Endothelial cell of umbilical vein (primary cell): Measurements from ENCODE around the gene CENPB. TPM values are rescaled to one million over a fixed set of nuclear protein-coding genes. Genes with fewer than 3 reads are reported as not detected.

Source experiments
- BruUV-seq: library from RNA; stranded (reverse); fragments of 400-500 nt; replicated peaks from 2 replicates; lab custom pipeline; 2021; lab: Mats Ljungman, UMichigan
- CTCF ChIA-PET: fragments of 300-600, 350-600 bp; sonication (Branson Sonifier 250); formaldehyde crosslinking; loops from one replicate; lab custom pipeline; 2021; ENCODE audit warnings: antibody characterized with exemption, inconsistent platforms; lab: Charles Lee
- POLR2A ChIA-PET: fragments of 300-600, 350-600 bp; sonication (Branson Sonifier 250); formaldehyde crosslinking; loops from one replicate; lab custom pipeline; 2021; ENCODE audit warnings: antibody characterized with exemption, inconsistent platforms; lab: Charles Lee
- DNase-seq: peaks from one replicate; pipeline ENCODE4 v3.0.0-alpha.2; 2011; ENCODE audit warnings: low read depth, low spot score
- FAIRE-seq: peaks from 2 replicates; lab custom pipeline; 2011; peaks lifted over from hg19 to GRCh38; lab: Jason Lieb, UNC
- H2AFZ ChIP-seq: 2 replicates; pipeline ENCODE4 v1.6.0; 2012; ENCODE audit warnings: low read depth, low read length, control low read depth, inconsistent platforms
- H3K27ac ChIP-seq: 2 replicates; pipeline ENCODE4 v1.5.1; 2011; ENCODE audit warnings: low read depth, mild to moderate bottlenecking, control low read depth, low read length, moderate library complexity; ENCODE audit not compliant: insufficient read depth
- H3K27me3 ChIP-seq, 2 experiments: 2 replicates each; pipeline versions ENCODE4 v1.6.0 to v1.6.1; 2011; ENCODE audit warnings: low read length in 2 of 2, mixed read lengths in 1 of 2; ENCODE audit not compliant: control insufficient read depth in 2 of 2, insufficient read depth in 2 of 2
- H3K36me3 ChIP-seq, 2 experiments: 2 replicates in 1 of 2; 3 replicates in 1 of 2; pipeline ENCODE4 v1.5.1; 2011; ENCODE audit warnings: low read length in 2 of 2, mild to moderate bottlenecking in 1 of 2, moderate library complexity in 1 of 2; ENCODE audit not compliant: control insufficient read depth in 2 of 2, insufficient read depth in 2 of 2; ENCODE audit errors: extremely low read depth in 1 of 2
- H3K4me1 ChIP-seq: 3 replicates; pipeline ENCODE4 v1.5.1; 2011; ENCODE audit warnings: mild to moderate bottlenecking, low read length; ENCODE audit not compliant: control insufficient read depth, insufficient read depth; ENCODE audit errors: extremely low read depth
- H3K4me2 ChIP-seq: 2 replicates; pipeline ENCODE4 v1.6.1; 2011; ENCODE audit warnings: low read length, control low read depth, mixed read lengths; ENCODE audit not compliant: insufficient read depth
- H3K4me3 ChIP-seq, 3 experiments: fragments of 200-600 bp in 1 of 3; sonication (generic), shearing (Covaris generic) in 1 of 3; replicated peaks in 1 of 3; 2 replicates each; pipeline ENCODE4 v1.5.1; 2011 to 2016; ENCODE audit warnings: control low read depth in 3 of 3, low read length in 3 of 3, mild to moderate bottlenecking in 2 of 3, inconsistent platforms in 1 of 3, low read depth in 1 of 3, moderate library complexity in 1 of 3; ENCODE audit not compliant: insufficient read depth in 1 of 3
- H3K79me2 ChIP-seq: 2 replicates; pipeline ENCODE4 v1.6.0; 2012; ENCODE audit warnings: low read length, inconsistent platforms; ENCODE audit not compliant: control insufficient read depth, insufficient read depth
- H3K9ac ChIP-seq: replicated peaks from 2 replicates; pipeline ENCODE3; 2011; ENCODE audit warnings: low read length, control low read depth; ENCODE audit not compliant: insufficient read depth; ENCODE audit errors: extremely low read depth
- H3K9me1 ChIP-seq: replicated peaks from 3 replicates; pipeline ENCODE4 v1.6.0; 2011; ENCODE audit warnings: mild to moderate bottlenecking, low read length; ENCODE audit not compliant: control insufficient read depth, insufficient read depth; ENCODE audit errors: extremely low read depth
- H3K9me3 ChIP-seq: replicated peaks from 2 replicates; pipeline ENCODE4 v1.5.1; 2012; ENCODE audit warnings: low read length, inconsistent platforms; ENCODE audit not compliant: control insufficient read depth, insufficient read depth
- H4K20me1 ChIP-seq: replicated peaks from 2 replicates; pipeline ENCODE3; 2011; ENCODE audit warnings: mild to moderate bottlenecking, low read length; ENCODE audit not compliant: control insufficient read depth, insufficient read depth; ENCODE audit errors: extremely low read depth
- EZH2 ChIP-seq: IDR thresholded peaks from 2 replicates; pipeline ENCODE4 v1.6.1; 2012; ENCODE audit warnings: borderline replicate concordance, low read depth, mild to moderate bottlenecking, moderate library complexity, low read length, inconsistent platforms; ENCODE audit not compliant: severe bottlenecking
- FOS ChIP-seq: IDR thresholded peaks from 2 replicates; pipeline ENCODE4 v1.6.1; 2011; ENCODE audit warnings: mild to moderate bottlenecking, low read length, moderate library complexity, borderline replicate concordance; ENCODE audit not compliant: insufficient read depth
- GATA2 ChIP-seq: IDR thresholded peaks from 2 replicates; pipeline ENCODE4 v1.7.0; 2011; ENCODE audit warnings: low read depth, mild to moderate bottlenecking, moderate library complexity, mixed read lengths, low read length; ENCODE audit not compliant: insufficient read length, insufficient read depth
- JUN ChIP-seq: IDR thresholded peaks from 2 replicates; pipeline ENCODE4 v1.6.1; 2011; ENCODE audit warnings: borderline replicate concordance, low read depth; ENCODE audit not compliant: insufficient read length, insufficient read depth
- MYC ChIP-seq: IDR thresholded peaks from one replicate; pipeline ENCODE4 v1.6.1; 2011; ENCODE audit warnings: mild to moderate bottlenecking, low read depth, low read length
- POLR2A ChIP-seq: IDR thresholded peaks from 2 replicates; pipeline ENCODE4 v1.6.1; 2012; ENCODE audit warnings: low read depth, mild to moderate bottlenecking, control low read depth, low read length
- POLR2AphosphoS5 ChIP-seq: IDR thresholded peaks from 2 replicates; pipeline ENCODE4 v1.6.1; 2012; ENCODE audit warnings: low read depth, mild to moderate bottlenecking, control low read depth, low read length, moderate library complexity; ENCODE audit not compliant: insufficient read depth
- dilution Hi-C: fragments of 300-500 bp; cut with MboI; formaldehyde crosslinking; loops from one replicate; pipeline ENCODE4 v1.15.0; 2019; ENCODE audit warnings: low sequenced_read_pairs; ENCODE audit not compliant: extremely low pct_ligation_motif_present
- intact Hi-C: fragments of 100-400 bp; cut with micrococcal nuclease; formaldehyde crosslinking; loops from one replicate; pipeline ENCODE4 v1.10.0; 2022
- polyA plus RNA-seq, 4 experiments: library from polyadenylated mRNA; depleted of rRNA in 3 of 4; stranded (reverse) in 3 of 4; unstranded in 1 of 4; fragments of >200 nt; gene quantifications; 2 replicates each; pipeline versions ENCODE4 v1.2.1 to v1.2.3, GENCODE V29; 2011 to 2012; ENCODE audit warnings: missing spikeins in 1 of 4
- total RNA-seq: library from RNA; stranded (reverse); gene quantifications from 2 replicates; pipeline ENCODE4 v1.2.3, GENCODE V29; 2021
- TF ChIP-seq, protein P1 (sequence below): IDR thresholded peaks from 2 replicates; pipeline ENCODE4 v1.6.1; 2011; ENCODE audit not compliant: insufficient read depth, insufficient read length
- TF ChIP-seq, protein P2 (sequence below), 2 donors: IDR thresholded peaks; 1 replicate in 1 of 2; 2 replicates in 1 of 2; pipeline ENCODE4 v1.5.1; 2011; ENCODE audit warnings: low read length in 2 of 2, mild to moderate bottlenecking in 2 of 2, moderate library complexity in 2 of 2, control low read depth in 1 of 2, inconsistent platforms in 1 of 2, low read depth in 1 of 2; ENCODE audit not compliant: insufficient read depth in 1 of 2; ENCODE audit errors: extremely low read depth in 1 of 2

The CENPB gene
- total and polyA plus RNA-seq, 2 donors (not counting 3 experiments of a cell fraction or from before 2014, with no cell fraction given), result 30.4 to 90.3 TPM

DNA sequence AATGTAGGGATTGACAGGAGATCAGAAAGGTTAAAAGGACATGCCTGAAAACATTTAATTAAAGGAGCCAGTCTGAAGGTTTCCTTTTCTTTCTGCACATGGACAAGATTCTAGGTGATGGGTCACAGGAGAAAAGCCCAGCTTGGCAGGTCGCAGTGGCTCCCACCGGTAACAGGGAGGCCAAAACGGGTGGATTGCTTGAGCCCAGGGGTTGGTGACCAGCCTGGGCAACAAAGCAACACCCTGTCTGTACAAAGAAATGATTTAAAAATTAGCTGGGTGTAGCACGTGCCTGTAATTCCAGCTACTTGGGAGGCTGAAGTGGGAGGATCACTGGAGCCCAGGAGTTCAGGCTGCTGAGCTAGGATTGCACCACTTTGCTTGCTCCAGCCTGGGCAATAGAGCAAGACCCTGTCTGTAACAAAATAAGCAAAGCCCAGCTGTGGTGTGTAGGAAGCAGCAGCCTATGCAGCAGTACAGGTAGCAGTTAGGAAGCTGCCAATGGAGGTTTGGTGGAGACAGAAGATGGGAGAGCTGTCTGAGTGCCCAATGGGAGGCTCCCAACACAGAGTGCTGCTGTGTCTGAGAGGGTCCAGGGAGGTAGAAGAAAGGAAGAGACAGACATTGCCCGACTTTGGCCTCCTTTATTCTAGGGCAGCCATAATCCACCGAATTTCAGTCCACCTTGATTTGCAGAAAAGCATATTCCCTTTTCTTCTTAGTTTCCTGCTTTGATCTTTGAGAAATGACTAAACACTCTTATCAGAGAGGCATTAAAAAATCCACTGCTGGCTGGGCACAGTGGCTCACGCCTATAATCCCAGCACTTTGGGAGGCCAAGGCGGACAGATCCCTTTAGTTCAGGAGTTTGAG, 26.7 kb upstream of the CENPB start:
- no peak for TF ChIP-seq POLR2AphosphoS5
- TF ChIP-seq, protein P1, sequence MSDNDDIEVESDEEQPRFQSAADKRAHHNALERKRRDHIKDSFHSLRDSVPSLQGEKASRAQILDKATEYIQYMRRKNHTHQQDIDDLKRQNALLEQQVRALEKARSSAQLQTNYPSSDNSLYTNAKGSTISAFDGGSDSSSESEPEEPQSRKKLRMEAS, result no peak
- TF ChIP-seq, protein P2, sequence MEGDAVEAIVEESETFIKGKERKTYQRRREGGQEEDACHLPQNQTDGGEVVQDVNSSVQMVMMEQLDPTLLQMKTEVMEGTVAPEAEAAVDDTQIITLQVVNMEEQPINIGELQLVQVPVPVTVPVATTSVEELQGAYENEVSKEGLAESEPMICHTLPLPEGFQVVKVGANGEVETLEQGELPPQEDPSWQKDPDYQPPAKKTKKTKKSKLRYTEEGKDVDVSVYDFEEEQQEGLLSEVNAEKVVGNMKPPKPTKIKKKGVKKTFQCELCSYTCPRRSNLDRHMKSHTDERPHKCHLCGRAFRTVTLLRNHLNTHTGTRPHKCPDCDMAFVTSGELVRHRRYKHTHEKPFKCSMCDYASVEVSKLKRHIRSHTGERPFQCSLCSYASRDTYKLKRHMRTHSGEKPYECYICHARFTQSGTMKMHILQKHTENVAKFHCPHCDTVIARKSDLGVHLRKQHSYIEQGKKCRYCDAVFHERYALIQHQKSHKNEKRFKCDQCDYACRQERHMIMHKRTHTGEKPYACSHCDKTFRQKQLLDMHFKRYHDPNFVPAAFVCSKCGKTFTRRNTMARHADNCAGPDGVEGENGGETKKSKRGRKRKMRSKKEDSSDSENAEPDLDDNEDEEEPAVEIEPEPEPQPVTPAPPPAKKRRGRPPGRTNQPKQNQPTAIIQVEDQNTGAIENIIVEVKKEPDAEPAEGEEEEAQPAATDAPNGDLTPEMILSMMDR (IDR thresholded peaks at IDR 0.05; ENCODE audit: extremely low read depth in 1 of 2, insufficient read depth in 1 of 2, low read depth in 1 of 2, low read length in 2 of 2), result no peak
- TF ChIP-seq JUN, result no peak
- TF ChIP-seq GATA2, result no peak
- no peak for TF ChIP-seq FOS
- no peak for TF ChIP-seq POLR2A
- TF ChIP-seq MYC, result no peak
- no peak for TF ChIP-seq EZH2
- Histone ChIP-seq H3K4me3 (no peak overlapping the region), H4K20me1 (no peaks in the 10 kb centered on the region), H3K9ac (no peak overlapping the region), H3K4me2 (no peak overlapping the region), H3K4me1 (peaks cover 15% of the 10 kb centered on the region), H3K27me3 (no peaks in the 10 kb centered on the region), H2AFZ (no peak overlapping the region), H3K79me2 (no peaks in the 10 kb centered on the region), H3K9me1 (no peaks in the 10 kb centered on the region), H3K36me3 (no peaks in the 10 kb centered on the region), H3K9me3 (no peaks in the 10 kb centered on the region), H3K27ac (no peak overlapping the region)
- BruUV-seq, result no TSS peak
- ChIA-PET CTCF (interaction anchor here (0.6 to 2.8 kb wide), 6 partner anchors 13 to 28 kb away, joined by 3 to 12 read pairs (median 4); partner anchors contain the start of genes CDC25B and CENPB), POLR2A (interaction anchor here (0.6 kb wide), 1 partner anchor 88 kb away, joined by 5 read pairs; no protein-coding TSS in a partner anchor)
- FAIRE-seq (no peak), DNase-seq (no peak)
- intact Hi-C loops, result no loop called here
- dilution Hi-C loops, result no loop called here
